ENCODE measurements around the gene C1QL4. TPM values are rescaled to one million over a fixed set of nuclear protein-coding genes. Genes with fewer than 3 reads are reported as not detected.

C1QL4 gene
- total and polyA plus RNA-seq, 9 of the 15 experiments (the other 6 are each of a cell fraction or from before 2014, with no cell fraction given) = 0.08 to 2.1 (median 0.31) TPM

GRCh38 chr12:49347311-49348193 lies 10.6 kb upstream of the C1QL4 start (continued):
- TF ChIP-seq SMARCC2 (IDR thresholded peaks at IDR 0.05; ENCODE audit: low read depth) = no peak
- no peak for TF ChIP-seq SAFB2 (IDR thresholded peaks at IDR 0.05; ENCODE audit: borderline replicate concordance, low read depth, low read length, severe bottlenecking)
- peak; percentile 96 for TF ChIP-seq ZBTB7A (IDR thresholded peaks at IDR 0.05; ENCODE audit: borderline replicate concordance, control insufficient read depth, low read depth, low read length)
- TF ChIP-seq ZNF609 (CRISPR knock-in tag; IDR thresholded peaks at IDR 0.05; ENCODE audit: borderline replicate concordance) = no peak
- TF ChIP-seq VEZF1 (CRISPR knock-in tag; IDR thresholded peaks at IDR 0.05) = peak; percentile 96
- no peak for TF ChIP-seq ID3 (CRISPR knock-in tag; IDR thresholded peaks at IDR 0.05)
- no peak for TF ChIP-seq ID3 (tag; IDR thresholded peaks at IDR 0.05)
- 0 out of 2 replicates have a peak, but pooled peaks have one; percentile 20 for TF ChIP-seq GATAD2A (IDR thresholded peaks at IDR 0.05)
- no peak for TF ChIP-seq USF1 (CRISPR knock-in tag; IDR thresholded peaks at IDR 0.05)
- no peak for TF ChIP-seq SPI1 (IDR thresholded peaks at IDR 0.05; ENCODE audit: borderline replicate concordance, low read depth, low read length)
- TF ChIP-seq ZEB2 (IDR thresholded peaks at IDR 0.05) = no peak
- no peak for TF ChIP-seq MAFK (IDR thresholded peaks at IDR 0.05; ENCODE audit: low read length)
- TF ChIP-seq MYC (IDR thresholded peaks at IDR 0.05; ENCODE audit: low read depth, low read length) = peak; percentile 19; the same call in 1 of the 2 replicates
- no peak for TF ChIP-seq MYC (CRISPR knock-in tag; IDR thresholded peaks at IDR 0.05; ENCODE audit: borderline replicate concordance, low read depth)
- TF ChIP-seq NR4A1 (CRISPR knock-in tag; IDR thresholded peaks at IDR 0.05) = no peak
- TF ChIP-seq NR4A1 (tag; IDR thresholded peaks at IDR 0.05) = no peak
- no peak for TF ChIP-seq ZNF324 (CRISPR knock-in tag; IDR thresholded peaks at IDR 0.05)
- TF ChIP-seq CREB1 (IDR thresholded peaks at IDR 0.05) = no peak
- TF ChIP-seq CREB1 (CRISPR knock-in tag; IDR thresholded peaks at IDR 0.05) = 0 out of 2 replicates have a peak, but pooled peaks have one; percentile 27
- no peak for TF ChIP-seq GABPB1 (CRISPR knock-in tag; IDR thresholded peaks at IDR 0.05)
- TF ChIP-seq ZNF764 (CRISPR knock-in tag; IDR thresholded peaks at IDR 0.05; ENCODE audit: low read depth) = no peak
- TF ChIP-seq MBD2 (IDR thresholded peaks at IDR 0.05; ENCODE audit: borderline replicate concordance, low read depth) = no peak

Data from K562 (cell line).